ENCODE results near the gene EOGT. TPM values are rescaled to one million over a fixed set of nuclear protein-coding genes. Genes with fewer than 3 reads are reported as not detected.

The EOGT gene
- total and polyA plus RNA-seq, 7 donors: 10.2 to 33.0 (median 13.9) TPM

DNA sequence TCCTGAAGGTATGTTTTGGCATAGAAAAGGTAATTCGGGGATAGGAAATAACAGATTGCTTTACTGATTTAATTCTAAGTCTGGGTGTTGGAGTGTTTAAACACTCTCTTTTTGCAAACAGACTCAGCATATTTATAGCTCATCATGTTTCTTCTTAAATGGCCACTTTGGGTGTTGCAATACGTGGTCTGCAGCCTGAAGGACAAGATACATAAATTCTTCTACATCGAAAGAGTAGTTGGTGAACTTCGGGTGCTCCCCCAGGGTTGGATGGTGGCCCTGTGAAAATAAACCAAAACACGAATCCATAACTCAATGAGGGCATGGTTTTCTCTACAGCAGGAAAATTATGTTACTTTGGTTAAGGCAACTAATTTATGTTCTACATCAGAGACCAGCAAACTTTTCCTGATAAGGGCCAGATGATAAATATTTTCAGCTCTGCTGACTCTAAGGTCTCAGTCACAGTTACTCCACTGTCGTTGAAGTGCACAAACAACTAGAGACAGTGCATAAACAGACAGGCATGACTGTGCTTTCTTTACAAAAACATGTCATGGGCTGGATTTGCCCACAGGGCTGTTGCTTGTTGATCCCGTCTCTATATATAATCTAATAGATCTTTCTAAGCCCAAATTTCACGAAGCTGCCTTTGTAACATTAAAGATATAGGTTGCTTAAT is 35.9 kb downstream of the EOGT start:
- ATAC-seq: no peak
- TF ChIP-seq, protein P1, sequence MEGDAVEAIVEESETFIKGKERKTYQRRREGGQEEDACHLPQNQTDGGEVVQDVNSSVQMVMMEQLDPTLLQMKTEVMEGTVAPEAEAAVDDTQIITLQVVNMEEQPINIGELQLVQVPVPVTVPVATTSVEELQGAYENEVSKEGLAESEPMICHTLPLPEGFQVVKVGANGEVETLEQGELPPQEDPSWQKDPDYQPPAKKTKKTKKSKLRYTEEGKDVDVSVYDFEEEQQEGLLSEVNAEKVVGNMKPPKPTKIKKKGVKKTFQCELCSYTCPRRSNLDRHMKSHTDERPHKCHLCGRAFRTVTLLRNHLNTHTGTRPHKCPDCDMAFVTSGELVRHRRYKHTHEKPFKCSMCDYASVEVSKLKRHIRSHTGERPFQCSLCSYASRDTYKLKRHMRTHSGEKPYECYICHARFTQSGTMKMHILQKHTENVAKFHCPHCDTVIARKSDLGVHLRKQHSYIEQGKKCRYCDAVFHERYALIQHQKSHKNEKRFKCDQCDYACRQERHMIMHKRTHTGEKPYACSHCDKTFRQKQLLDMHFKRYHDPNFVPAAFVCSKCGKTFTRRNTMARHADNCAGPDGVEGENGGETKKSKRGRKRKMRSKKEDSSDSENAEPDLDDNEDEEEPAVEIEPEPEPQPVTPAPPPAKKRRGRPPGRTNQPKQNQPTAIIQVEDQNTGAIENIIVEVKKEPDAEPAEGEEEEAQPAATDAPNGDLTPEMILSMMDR (IDR thresholded peaks at IDR 0.05): no peak

DNA sequence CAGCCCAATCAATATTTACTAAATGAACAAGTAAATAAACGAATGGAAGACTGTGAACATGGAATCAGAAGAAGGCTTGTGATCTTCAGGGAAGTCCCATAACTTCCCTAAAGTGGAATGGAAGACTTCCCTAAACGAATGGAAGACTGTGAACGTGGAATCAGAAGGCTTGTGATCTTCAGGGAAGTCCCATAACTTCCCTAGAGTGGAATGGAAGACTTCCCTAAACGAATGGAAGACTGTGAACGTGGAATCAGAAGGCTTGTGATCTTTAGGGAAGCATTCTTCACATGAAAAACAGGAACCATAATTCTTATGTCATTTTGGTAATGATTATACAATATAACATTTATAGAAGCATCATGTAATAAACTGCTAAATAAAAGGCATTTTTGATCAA is 38.8 kb downstream of the EOGT start:
- DNase-seq (no peak), ATAC-seq (no peak)
- H3K27ac ChIP-seq: no peak overlapping the region
- TF ChIP-seq, protein P1 (IDR thresholded peaks at IDR 0.05): no peak
- WGBS, 3 donors: 83 to 90% (median 84%) methylated on average over 5 of the region's 5 CpGs
- no peaks in the 10 kb centered on the region for H3K4me1 ChIP-seq
- intact Hi-C loops (cut with DNase I): no loop called here
- peaks cover 10 to 54% of the 10 kb centered on the region in 2 donors for H3K36me3 ChIP-seq (ENCODE audit: insufficient read depth in 1 of 2, low read depth in 1 of 2)
- no peak overlapping the region for H3K4me3 ChIP-seq
- no peaks in the 10 kb centered on the region for H3K9me3 ChIP-seq
- H3K27me3 ChIP-seq (ENCODE audit: insufficient read depth in 3 of 3, low read length in 2 of 3): no peaks in the 10 kb centered on the region

More for the DNA sequence above, 35.9 kb downstream of the EOGT start:
- H3K36me3 ChIP-seq (ENCODE audit: insufficient read depth in 1 of 2, low read depth in 1 of 2): peaks cover 18 to 83% of the 10 kb centered on the region in 2 donors
- DNase-seq: no peak
- H3K27me3 ChIP-seq (ENCODE audit: insufficient read depth in 3 of 3, low read length in 2 of 3): no peaks in the 10 kb centered on the region
- H3K27ac ChIP-seq: no peak overlapping the region
- H3K4me3 ChIP-seq: no peak overlapping the region
- intact Hi-C loops (cut with DNase I): no loop called here
- no peaks in the 10 kb centered on the region for H3K4me1 ChIP-seq
- no peaks in the 10 kb centered on the region for H3K9me3 ChIP-seq
- WGBS, 3 donors: 83 to 88% (median 86%) methylated on average over 8 of the region's 8 CpGs

DNA sequence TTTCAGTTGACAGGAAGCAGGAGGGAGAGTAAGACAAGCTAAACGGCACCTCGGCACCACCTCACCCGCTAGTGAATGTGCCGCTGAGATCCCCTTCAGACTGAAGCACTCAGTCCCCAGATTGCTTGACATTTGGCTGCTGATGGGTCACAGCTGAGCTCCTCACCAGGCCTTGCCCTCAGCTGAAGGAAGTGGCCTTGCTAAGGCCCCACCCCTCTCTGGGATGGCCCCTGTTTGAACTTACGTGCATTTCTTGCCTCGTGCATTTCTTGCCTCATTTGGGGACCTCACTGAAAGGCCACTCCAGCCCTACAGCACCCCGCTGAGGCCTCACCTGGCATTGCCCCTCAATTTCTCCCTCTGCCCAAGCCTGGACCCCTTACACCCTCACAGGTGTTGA is 39.8 kb downstream of the EOGT start:
- peak in 3 of 4 donors; percentile 27 to 30 (median 27) for ATAC-seq
- intact Hi-C loops (cut with DNase I): no loop called here
- no peak for DNase-seq

DNA sequence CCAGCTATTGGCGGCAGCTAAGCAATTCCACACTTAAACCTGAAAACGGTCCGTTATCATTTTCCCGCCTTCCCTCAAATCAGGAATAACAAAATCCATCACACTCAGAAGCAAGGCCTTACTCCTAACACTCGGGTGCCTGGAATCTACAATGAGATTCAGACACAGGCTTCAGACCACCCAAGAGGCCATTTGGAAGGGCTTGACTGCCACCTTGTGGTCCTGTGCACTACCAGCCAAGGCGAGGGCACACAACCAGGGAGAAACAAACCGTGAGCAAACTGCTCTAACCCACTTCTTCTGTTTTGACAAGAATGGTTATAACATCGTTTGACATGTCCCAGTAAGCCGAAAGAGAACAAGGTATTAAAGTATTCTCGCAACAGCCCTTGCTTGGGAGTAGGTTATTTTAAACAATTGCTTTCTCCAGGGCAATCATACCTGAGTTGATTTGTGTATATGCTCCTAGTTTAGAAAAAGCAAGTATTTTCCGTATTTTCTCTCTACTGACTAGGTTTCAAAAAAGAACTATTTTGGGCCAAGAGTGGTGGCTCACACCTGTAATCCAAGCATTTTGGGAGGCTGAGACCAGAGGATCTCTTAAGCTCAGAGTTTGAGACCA is 41.0 kb downstream of the EOGT start:
- Histone ChIP-seq H3K4me3 (no peak overlapping the region), H3K4me1 (no peaks in the 10 kb centered on the region), H3K27ac (no peak overlapping the region), H3K27me3 (ENCODE audit: insufficient read depth in 3 of 3, low read length in 2 of 3) (no peaks in the 10 kb centered on the region), H3K9me3 (no peaks in the 10 kb centered on the region), H3K36me3 (ENCODE audit: insufficient read depth in 1 of 2, low read depth in 1 of 2) (peaks cover 7 to 32% of the 10 kb centered on the region in 2 donors)
- ATAC-seq (peak; percentile 56 to 81 (median 68)), DNase-seq (peak in 1 of 2 donors; percentile 18)
- intact Hi-C loops (cut with DNase I): no loop called here
- 37 to 42% (median 37%) methylated on average over 11 of the region's 11 CpGs for WGBS, 3 donors
- TF ChIP-seq, protein P1 (IDR thresholded peaks at IDR 0.05): peak; percentile 58

More for the DNA sequence above, 39.8 kb downstream of the EOGT start:
- WGBS, 3 donors: 61 to 74% (median 64%) methylated on average over 7 of the region's 7 CpGs
- Histone ChIP-seq H3K4me1 (no peaks in the 10 kb centered on the region), H3K27me3 (ENCODE audit: insufficient read depth in 3 of 3, low read length in 2 of 3) (no peaks in the 10 kb centered on the region), H3K27ac (no peak overlapping the region), H3K4me3 (no peak overlapping the region), H3K36me3 (ENCODE audit: insufficient read depth in 1 of 2, low read depth in 1 of 2) (peaks cover 7 to 44% of the 10 kb centered on the region in 2 donors), H3K9me3 (no peaks in the 10 kb centered on the region)
- TF ChIP-seq, protein P1 (IDR thresholded peaks at IDR 0.05): no peak
